Activated T-cell treated with anti-CD3 and anti-CD28 coated beads, Interleukin-2, amount 50 U/mL, for 48 hours (primary cell): Measurements from ENCODE around the gene EVX2.

Experiments used
- DNase-seq, 2 experiments: peaks; one replicate each; pipeline ENCODE4 v3.0.0-alpha.2; 2020

EVX2 gene

GRCh38 chr2:176122052-176122682 is 38.4 kb upstream of the EVX2 start:
- DNase-seq: no peak

GRCh38 chr2:176121190-176122051 is 37.7 kb upstream of the EVX2 start:
- DNase-seq: peak; percentile 26 to 28

GRCh38 chr2:176120364-176121189 is 36.8 kb upstream of the EVX2 start:
- DNase-seq: peak; percentile 4 to 14

- peak in 1 of 2 experiments; percentile 19 for DNase-seq
These were observed 35.0 kb upstream of the EVX2 start for GRCh38 chr2:176118601-176119339.

GRCh38 chr2:176117823-176118371 is 34.1 kb upstream of the EVX2 start:
- no peak for DNase-seq

- DNase-seq: peak in 1 of 2 experiments; percentile 17
These were observed 33.5 kb upstream of the EVX2 start for GRCh38 chr2:176117162-176117822.

- DNase-seq: peak in 1 of 2 experiments; percentile 14
These were observed 32.4 kb upstream of the EVX2 start, which contains the start of gene HOXD10 for GRCh38 chr2:176115883-176116813. Gene HOXD10 (plus strand): TSS chr2:176116778. CDS start chr2:176116834, 56 bp downstream.

GRCh38 chr2:176114930-176115625 is 31.3 kb upstream of the EVX2 start:
- DNase-seq: peak in 1 of 2 experiments; percentile 17

GRCh38 chr2:176114120-176114929 is 30.6 kb upstream of the EVX2 start:
- peak; percentile 14 for DNase-seq

GRCh38 chr2:176112375-176113302 is 28.9 kb upstream of the EVX2 start:
- DNase-seq: peak in 1 of 2 experiments; percentile 17

GRCh38 chr2:176111846-176112374 is 28.1 kb upstream of the EVX2 start:
- DNase-seq: peak in 1 of 2 experiments; percentile 17

- DNase-seq: peak in 1 of 2 experiments; percentile 54
These were observed 27.5 kb upstream of the EVX2 start for GRCh38 chr2:176111309-176111663.

GRCh38 chr2:176110415-176111308 is 26.9 kb upstream of the EVX2 start:
- no peak for DNase-seq

GRCh38 chr2:176109946-176110345 is 26.2 kb upstream of the EVX2 start:
- peak in 1 of 2 experiments; percentile 10 for DNase-seq

- DNase-seq: peak in 1 of 2 experiments; percentile 13
These were observed 25.6 kb upstream of the EVX2 start for GRCh38 chr2:176109192-176109901.
